HTR-8/SVneo (cell line): ENCODE data around the gene ZNF711.
A peak's percentile ranks its signal among the peaks of the same experiment; 100 is the strongest.
"Not testable (repeated sequence)": the region's sequence is repeated elsewhere in the genome, so short reads cannot be mapped to it uniquely, and the experiment has no call there.

Experiments
- DNase-seq: peaks from one replicate; pipeline ENCODE4 v3.0.0; 2011; ENCODE audit warnings: low spot score, mixed read lengths; ENCODE audit not compliant: insufficient read length
- FAIRE-seq: peaks from 2 replicates; lab custom pipeline; 2011; peaks lifted over from hg19 to GRCh38; lab: Jason Lieb, UNC

Gene ZNF711

GRCh38 chrX:85243761-85244449 lies at the start of gene ZNF711, which contains the start of gene SATL1:
TSS of gene ZNF711 (plus strand) at chrX:85243991. CDS start at chrX:85247573, 3,582 bp downstream.
TSS of gene SATL1 (minus strand) at chrX:85243779. CDS start at chrX:85108968, 134,811 bp downstream.
- DNase-seq: peak; percentile 28

GRCh38 chrX:85196319-85196718 lies 47.5 kb upstream of the ZNF711 start:
- FAIRE-seq (no peak), DNase-seq (no peak)

More at GRCh38 chrX:85243761-85244449, at the start of gene ZNF711, which contains the start of gene SATL1:
- FAIRE-seq: no peak

DNA sequence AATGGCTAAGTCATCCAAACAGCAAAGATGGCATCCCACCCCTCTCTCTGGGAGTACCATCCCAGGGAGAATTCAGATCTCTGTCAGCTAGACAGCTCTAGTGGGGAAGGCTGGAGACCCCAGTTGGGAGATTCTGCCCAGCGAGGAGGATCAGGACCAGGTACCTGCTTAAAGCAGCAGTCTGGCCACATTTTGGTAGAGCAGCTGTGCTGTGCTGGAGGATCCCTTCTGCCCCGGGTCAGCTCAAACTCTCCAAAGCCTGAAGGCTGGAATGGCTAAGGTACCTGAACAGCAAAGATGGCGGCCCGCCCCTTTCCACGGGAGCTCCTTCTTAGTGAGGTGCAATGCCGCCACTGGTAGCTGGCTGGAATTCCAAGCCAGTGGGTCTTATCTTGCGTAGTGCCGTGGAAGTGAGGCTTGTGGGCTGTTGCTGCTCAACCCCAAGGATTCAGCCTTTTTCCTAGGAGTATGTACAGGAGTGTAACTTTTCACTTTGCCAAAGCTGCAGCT lies 40.3 kb upstream of the ZNF711 start:
- DNase-seq (no peak), FAIRE-seq (no peak)

DNA sequence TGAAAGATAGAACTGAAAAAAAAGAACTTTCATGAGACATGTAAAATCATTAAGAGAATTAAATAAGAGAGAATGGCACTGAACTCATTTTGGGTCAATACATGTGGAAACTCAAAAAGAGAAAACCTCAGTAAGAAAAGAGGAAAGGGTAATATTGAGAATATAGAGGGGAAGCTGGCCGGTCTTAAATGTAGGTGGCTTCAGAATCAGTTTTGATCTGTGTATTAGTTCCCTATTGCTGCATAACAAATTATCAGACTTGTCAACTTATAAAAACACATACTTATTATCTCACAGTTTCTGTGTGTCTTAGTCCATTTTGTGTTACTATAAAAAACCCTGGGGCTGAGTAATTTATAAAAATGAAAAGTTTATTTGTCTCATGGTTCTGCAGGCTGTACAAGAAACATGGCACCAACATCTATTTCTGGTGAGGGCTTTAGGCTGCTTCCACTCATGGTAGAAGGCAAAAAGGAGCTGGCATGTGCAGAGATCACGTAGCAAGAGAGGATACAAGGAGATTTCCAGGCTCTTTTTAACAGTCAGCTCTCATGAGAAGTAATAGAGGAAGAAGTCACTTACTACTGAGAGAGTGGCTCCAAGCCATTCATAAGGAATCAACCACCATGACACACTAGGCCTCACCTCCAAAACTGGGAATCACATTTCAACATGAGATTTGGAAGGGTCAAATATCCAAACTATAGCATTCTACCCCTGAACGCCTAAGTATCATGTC lies 29.8 kb upstream of the ZNF711 start:
- no peak for DNase-seq
- no peak for FAIRE-seq

DNA sequence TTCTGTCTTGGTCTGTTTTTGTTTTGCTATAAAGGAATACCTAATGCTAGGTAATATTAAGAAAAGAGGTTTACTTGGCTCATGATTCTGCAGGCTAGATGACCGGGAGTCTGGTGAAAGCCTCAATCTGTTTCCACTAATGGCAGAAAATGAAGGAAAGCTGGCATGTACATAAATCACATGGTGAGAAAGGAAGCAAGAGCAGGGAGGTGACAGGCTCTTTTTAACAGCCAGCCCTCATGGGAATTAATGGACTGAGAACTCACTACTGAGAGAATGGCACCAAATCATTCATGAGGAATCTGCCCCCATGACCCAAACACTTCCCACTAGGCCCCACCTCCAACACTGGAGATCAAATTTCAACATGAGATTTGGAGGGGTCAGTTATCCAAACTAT lies 27.8 kb upstream of the ZNF711 start:
- no peak for DNase-seq
- no peak for FAIRE-seq

GRCh38 chrX:85221361-85221760 lies 22.4 kb upstream of the ZNF711 start:
- FAIRE-seq (no peak), DNase-seq (no peak)

GRCh38 chrX:85223359-85223758 lies 20.4 kb upstream of the ZNF711 start:
- FAIRE-seq (no peak), DNase-seq (no peak)

- DNase-seq (no peak), FAIRE-seq (no peak)
Observed at GRCh38 chrX:85243155-85243554, 636 bp upstream of the ZNF711 start.

GRCh38 chrX:85244450-85245211 lies 840 bp downstream of the ZNF711 start:
- DNase-seq (no peak), FAIRE-seq (no peak)

DNA sequence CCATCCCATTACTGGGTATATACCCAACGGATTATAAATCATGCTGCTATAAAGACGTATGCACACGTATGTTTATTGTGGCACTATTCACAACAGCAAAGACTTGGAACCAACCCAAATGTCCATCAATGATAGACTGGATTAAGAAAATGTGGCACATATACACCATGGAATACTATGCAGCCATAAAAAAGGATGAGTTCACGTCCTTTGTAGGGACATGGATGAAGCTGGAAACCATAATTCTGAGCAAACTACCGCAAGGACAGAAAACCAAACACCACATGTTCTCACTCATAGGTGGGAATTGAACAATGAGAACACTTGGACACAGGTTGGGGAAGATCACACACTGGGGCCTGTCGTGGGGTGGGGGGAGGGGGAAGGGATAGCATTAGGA lies 41.5 kb downstream of the ZNF711 start:
- DNase-seq, FAIRE-seq: not testable (repeated sequence)

- DNase-seq (no peak), FAIRE-seq (no peak)
Observed at GRCh38 chrX:85288992-85289723, 45.4 kb downstream of the ZNF711 start.

GRCh38 chrX:85303544-85303943 lies 59.8 kb downstream of the ZNF711 start:
- DNase-seq (no peak), FAIRE-seq (no peak)

- no peak for DNase-seq
- no peak for FAIRE-seq
Observed at GRCh38 chrX:85309717-85310116, 65.9 kb downstream of the ZNF711 start.

DNA sequence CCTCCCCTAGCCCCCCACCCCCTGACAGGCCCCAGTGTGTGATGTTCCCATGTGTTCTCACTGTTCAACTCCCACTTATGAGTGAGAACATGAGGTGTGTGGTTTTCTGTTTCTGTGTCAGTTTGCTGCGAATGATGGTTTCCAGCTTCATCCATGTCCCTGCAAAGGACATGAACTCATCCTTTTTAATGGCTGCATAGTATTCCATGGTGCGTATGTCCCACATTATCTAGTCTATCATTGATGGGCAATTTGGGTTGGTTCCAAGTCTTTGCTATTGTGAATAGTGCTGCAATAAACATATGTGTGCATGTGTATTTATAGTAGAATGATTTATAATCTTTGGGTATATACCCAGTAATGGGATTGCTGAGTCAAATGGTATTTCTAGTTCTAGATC lies 67.6 kb downstream of the ZNF711 start:
- not testable (repeated sequence) for DNase-seq, FAIRE-seq
